Measurements from ENCODE around the gene ITGBL1. TPM values are rescaled to one million over a fixed set of nuclear protein-coding genes. Genes with fewer than 3 reads are reported as not detected.

ITGBL1 gene
- total RNA-seq, 2 experiments from 2014 or later = not detected

DNA sequence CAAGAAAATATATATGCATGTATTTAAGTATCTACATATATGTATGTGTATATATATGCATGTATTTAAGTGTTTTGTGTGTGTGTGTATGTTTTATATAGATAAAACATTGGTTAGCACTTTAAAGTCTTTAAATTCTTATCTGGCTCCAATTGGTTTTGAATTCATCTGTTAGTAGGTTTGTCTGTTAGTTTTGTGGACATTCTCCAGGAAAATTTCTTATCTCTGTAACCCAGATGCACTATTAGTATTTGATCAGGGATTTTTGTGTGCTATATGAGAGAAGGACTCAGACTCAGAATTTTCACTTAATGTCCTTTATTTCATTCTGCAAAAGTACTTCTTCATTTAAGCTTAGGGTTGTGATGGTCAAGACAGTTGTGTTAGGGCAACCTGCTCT lies 103.1 kb downstream of the ITGBL1 start:
- Mint-ChIP-seq H3K27ac (no peak overlapping the region), H3K9me3 (no peaks in the 10 kb centered on the region), H3K4me1 (ENCODE audit: low read depth) (no peaks in the 10 kb centered on the region), H3K27me3 (peaks cover 32% of the 10 kb centered on the region), H3K36me3 (ENCODE audit: low read depth) (no peaks in the 10 kb centered on the region), H3K4me3 (no peak overlapping the region)
- no peaks in the 10 kb centered on the region for H3K36me3 ChIP-seq (ENCODE audit: insufficient read depth, low read length)
- H3K27ac ChIP-seq (ENCODE audit: low read depth in 1 of 2, low read length in 2 of 2) = no peak overlapping the region
- ATAC-seq (ENCODE audit: poor library complexity) (no peak), DNase-seq (no peak)
- intact Hi-C loops (cut with DNase I, micrococcal nuclease) = no loop called here
- ChIA-PET POLR2A (no interaction called here), CTCF (no interaction called here)
- no peaks in the 10 kb centered on the region for H3K9me3 ChIP-seq (ENCODE audit: control insufficient read depth in 1 of 2, insufficient read depth in 1 of 2, low read length in 2 of 2)
- TF ChIP-seq, protein P1, sequence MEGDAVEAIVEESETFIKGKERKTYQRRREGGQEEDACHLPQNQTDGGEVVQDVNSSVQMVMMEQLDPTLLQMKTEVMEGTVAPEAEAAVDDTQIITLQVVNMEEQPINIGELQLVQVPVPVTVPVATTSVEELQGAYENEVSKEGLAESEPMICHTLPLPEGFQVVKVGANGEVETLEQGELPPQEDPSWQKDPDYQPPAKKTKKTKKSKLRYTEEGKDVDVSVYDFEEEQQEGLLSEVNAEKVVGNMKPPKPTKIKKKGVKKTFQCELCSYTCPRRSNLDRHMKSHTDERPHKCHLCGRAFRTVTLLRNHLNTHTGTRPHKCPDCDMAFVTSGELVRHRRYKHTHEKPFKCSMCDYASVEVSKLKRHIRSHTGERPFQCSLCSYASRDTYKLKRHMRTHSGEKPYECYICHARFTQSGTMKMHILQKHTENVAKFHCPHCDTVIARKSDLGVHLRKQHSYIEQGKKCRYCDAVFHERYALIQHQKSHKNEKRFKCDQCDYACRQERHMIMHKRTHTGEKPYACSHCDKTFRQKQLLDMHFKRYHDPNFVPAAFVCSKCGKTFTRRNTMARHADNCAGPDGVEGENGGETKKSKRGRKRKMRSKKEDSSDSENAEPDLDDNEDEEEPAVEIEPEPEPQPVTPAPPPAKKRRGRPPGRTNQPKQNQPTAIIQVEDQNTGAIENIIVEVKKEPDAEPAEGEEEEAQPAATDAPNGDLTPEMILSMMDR (IDR thresholded peaks at IDR 0.05) = no peak
- H3K27me3 ChIP-seq (ENCODE audit: control insufficient read depth in 1 of 2, insufficient read depth in 2 of 2, low read length in 2 of 2) = peaks cover 0 to 5% of the 10 kb centered on the region in 2 experiments
- H3K4me1 ChIP-seq (ENCODE audit: insufficient read depth, low read length) = no peaks in the 10 kb centered on the region
- H3K4me3 ChIP-seq (ENCODE audit: low read length) = no peak overlapping the region

DNA sequence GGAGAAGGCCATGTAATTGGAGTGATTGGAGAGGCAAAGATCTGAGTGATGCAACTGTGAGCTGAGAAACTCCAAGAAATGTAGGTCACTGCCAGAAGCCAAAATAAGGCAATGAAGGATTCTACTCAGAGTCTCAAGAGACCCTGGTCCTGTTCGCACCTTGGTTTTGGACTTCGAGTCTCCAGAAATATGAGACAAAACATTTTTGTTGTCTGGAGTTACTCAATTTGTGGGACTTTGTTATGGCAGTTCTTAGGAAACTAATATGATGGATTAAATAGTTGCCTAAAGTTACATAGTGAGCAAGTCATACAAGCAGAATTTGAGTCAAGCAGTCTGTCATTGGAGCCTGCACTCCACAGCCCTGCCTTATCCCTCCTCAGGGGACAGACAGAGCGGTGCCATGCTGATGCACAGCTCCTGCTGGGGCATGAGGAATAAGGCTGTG lies 104.2 kb downstream of the ITGBL1 start:
- DNase-seq (no peak), ATAC-seq (ENCODE audit: poor library complexity) (no peak)
- ChIA-PET CTCF (no interaction called here), POLR2A (no interaction called here)
- TF ChIP-seq, protein P1 (IDR thresholded peaks at IDR 0.05) = no peak
- Histone ChIP-seq H3K27me3 (ENCODE audit: control insufficient read depth in 1 of 2, insufficient read depth in 2 of 2, low read length in 2 of 2) (peaks cover 4 to 5% of the 10 kb centered on the region in 2 experiments), H3K4me3 (ENCODE audit: low read length) (no peak overlapping the region), H3K36me3 (ENCODE audit: insufficient read depth, low read length) (no peaks in the 10 kb centered on the region), H3K9me3 (ENCODE audit: control insufficient read depth in 1 of 2, insufficient read depth in 1 of 2, low read length in 2 of 2) (no peaks in the 10 kb centered on the region), H3K27ac (ENCODE audit: low read depth in 1 of 2, low read length in 2 of 2) (no peak overlapping the region), H3K4me1 (ENCODE audit: insufficient read depth, low read length) (no peaks in the 10 kb centered on the region)
- no peaks in the 10 kb centered on the region for H3K4me1 Mint-ChIP-seq (ENCODE audit: low read depth)
- H3K36me3 Mint-ChIP-seq (ENCODE audit: low read depth) = no peaks in the 10 kb centered on the region
- H3K4me3 Mint-ChIP-seq = no peak overlapping the region
- intact Hi-C loops (cut with DNase I, micrococcal nuclease) = no loop called here
- H3K27me3 Mint-ChIP-seq = peaks cover 39% of the 10 kb centered on the region
- no peak overlapping the region for H3K27ac Mint-ChIP-seq
- no peaks in the 10 kb centered on the region for H3K9me3 Mint-ChIP-seq

DNA sequence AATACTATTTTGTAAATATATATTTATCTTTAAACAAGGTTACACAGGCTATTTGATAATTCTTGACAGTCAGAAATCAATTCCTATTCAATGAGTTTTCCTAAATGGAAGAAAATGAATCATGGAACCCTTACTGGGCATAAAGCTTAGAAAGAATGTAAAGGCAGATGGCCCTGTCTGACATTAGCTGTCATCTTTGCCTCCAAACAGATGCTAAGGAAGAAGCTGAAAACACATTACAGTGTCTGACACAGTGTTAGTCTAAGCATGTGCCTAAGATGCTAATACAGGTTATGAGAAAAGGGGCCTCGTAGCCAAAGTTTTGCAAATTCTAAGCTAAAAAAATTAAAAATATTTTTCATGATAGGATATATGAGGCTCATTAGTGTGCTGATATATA lies 112.8 kb downstream of the ITGBL1 start:
- no peak for ATAC-seq (ENCODE audit: poor library complexity)
- TF ChIP-seq, protein P1 (IDR thresholded peaks at IDR 0.05) = no peak
- intact Hi-C loops (cut with DNase I, micrococcal nuclease) = no loop called here
- no peak overlapping the region for H3K4me3 Mint-ChIP-seq
- H3K27me3 Mint-ChIP-seq = peaks cover 7% of the 10 kb centered on the region
- H3K27ac Mint-ChIP-seq = no peak overlapping the region
- Histone ChIP-seq H3K27me3 (ENCODE audit: control insufficient read depth in 1 of 2, insufficient read depth in 2 of 2, low read length in 2 of 2) (peaks cover 0 to 4% of the 10 kb centered on the region in 2 experiments), H3K4me3 (ENCODE audit: low read length) (no peak overlapping the region), H3K36me3 (ENCODE audit: insufficient read depth, low read length) (no peaks in the 10 kb centered on the region), H3K27ac (ENCODE audit: low read depth in 1 of 2, low read length in 2 of 2) (no peak overlapping the region), H3K9me3 (ENCODE audit: control insufficient read depth in 1 of 2, insufficient read depth in 1 of 2, low read length in 2 of 2) (no peaks in the 10 kb centered on the region), H3K4me1 (ENCODE audit: insufficient read depth, low read length) (no peaks in the 10 kb centered on the region)
- ChIA-PET POLR2A (no interaction called here), CTCF (no interaction called here)
- no peaks in the 10 kb centered on the region for H3K4me1 Mint-ChIP-seq (ENCODE audit: low read depth)
- H3K9me3 Mint-ChIP-seq = no peaks in the 10 kb centered on the region
- H3K36me3 Mint-ChIP-seq (ENCODE audit: low read depth) = no peaks in the 10 kb centered on the region
- DNase-seq = no peak
